WTC11 (cell line): Measurements from ENCODE around the gene ZDHHC21. TPM values are rescaled to one million over a fixed set of nuclear protein-coding genes. Genes with fewer than 3 reads are reported as not detected.
A peak's percentile ranks its signal among the peaks of the same experiment; 100 is the strongest.
"Not testable (repeated sequence)": the region's sequence is repeated elsewhere in the genome, so short reads cannot be mapped to it uniquely, and the experiment has no call there.

Source experiments
- ATAC-seq: fragments of 200-7000 bp; cut with Tn5 transposase; 2 replicates; pipeline ENCODE4 v1.10.0; 2021; ENCODE audit warnings: mild to moderate bottlenecking, moderate library complexity
- CTCF ChIA-PET: fragments of 300-600 bp; sonication (Branson Sonifier 250); formaldehyde crosslinking; loops from one replicate; lab custom pipeline; 2021; ENCODE audit warnings: antibody characterized with exemption; lab: Charles Lee
- POLR2A ChIA-PET: fragments of 350-600 bp; sonication (Branson Sonifier 250); formaldehyde crosslinking; loops from one replicate; lab custom pipeline; 2021; ENCODE audit warnings: antibody characterized with exemption; lab: Charles Lee
- DNase-seq: peaks from one replicate; pipeline ENCODE4 v3.0.0; 2021; ENCODE audit warnings: low spot score
- H3K27ac Mint-ChIP-seq: 2 replicates; pipeline ENCODE4 v1.8.0; 2021; ENCODE audit warnings: mixed read lengths
- H3K27me3 Mint-ChIP-seq: 2 replicates; pipeline ENCODE4 v1.8.0; 2021; ENCODE audit warnings: low read depth, mild to moderate bottlenecking, moderate library complexity, mixed read lengths
- H3K36me3 Mint-ChIP-seq: 2 replicates; pipeline ENCODE4 v1.8.0; 2021; ENCODE audit warnings: mixed read lengths
- H3K4me1 Mint-ChIP-seq: 2 replicates; pipeline ENCODE4 v1.8.0; 2022; ENCODE audit warnings: mixed read lengths
- H3K4me3 Mint-ChIP-seq: 2 replicates; pipeline ENCODE4 v1.8.0; 2021; ENCODE audit warnings: mild to moderate bottlenecking, moderate library complexity, mixed read lengths
- H3K9me3 Mint-ChIP-seq: 2 replicates; pipeline ENCODE4 v1.8.0; 2021; ENCODE audit warnings: mixed read lengths
- CBFB ChIP-seq: sonication (generic); formaldehyde crosslinking; IDR thresholded peaks from 2 replicates; pipeline ENCODE4 v1.8.1; 2022; ENCODE audit warnings: mild to moderate bottlenecking, low read depth, missing genetic modification reagents
- FOXP1 ChIP-seq: sonication (generic); formaldehyde crosslinking; IDR thresholded peaks from 2 replicates; pipeline ENCODE4 v1.8.0; 2022; ENCODE audit warnings: missing genetic modification reagents, mild to moderate bottlenecking, moderate library complexity, borderline replicate concordance
- RORB ChIP-seq: fragments of 250-450 bp; sonication (Bioruptor Pico); IDR thresholded peaks from 2 replicates; pipeline ENCODE4 v1.9.0; 2021; ENCODE audit warnings: mild to moderate bottlenecking
- SMAD3 ChIP-seq: sonication (generic); formaldehyde crosslinking; IDR thresholded peaks from 2 replicates; pipeline ENCODE4 v1.8.0; 2022; ENCODE audit warnings: missing genetic modification reagents, mild to moderate bottlenecking, borderline replicate concordance
- ZNF317 ChIP-seq: sonication (generic); formaldehyde crosslinking; IDR thresholded peaks from 2 replicates; pipeline ENCODE4 v1.8.1; 2023; ENCODE audit warnings: low read depth, mild to moderate bottlenecking, moderate library complexity, missing genetic modification reagents, borderline replicate concordance
- total RNA-seq: library from RNA; stranded (reverse); gene quantifications from 3 replicates; pipeline ENCODE4 v1.2.3, GENCODE V29; 2021
- TF ChIP-seq, protein P1 (sequence below): sonication (generic); formaldehyde crosslinking; IDR thresholded peaks from 2 replicates; pipeline ENCODE4 v1.8.1; 2022; ENCODE audit warnings: mild to moderate bottlenecking, moderate library complexity, missing genetic modification reagents
- TF ChIP-seq, protein P2 (sequence below): sonication (generic); formaldehyde crosslinking; IDR thresholded peaks from 2 replicates; pipeline ENCODE4 v1.8.0; 2022; ENCODE audit warnings: missing genetic modification reagents
- TF ChIP-seq, protein P3 (sequence below): sonication (generic); formaldehyde crosslinking; IDR thresholded peaks from 2 replicates; pipeline ENCODE4 v1.8.0; 2022; ENCODE audit warnings: mild to moderate bottlenecking, missing genetic modification reagents
- TF ChIP-seq, protein P4 (sequence below): sonication (generic); formaldehyde crosslinking; IDR thresholded peaks from 2 replicates; pipeline ENCODE4 v1.8.0; 2022; ENCODE audit warnings: mild to moderate bottlenecking, missing genetic modification reagents
- TF ChIP-seq, protein P5 (sequence below): fragments of 250-450 bp; sonication (Bioruptor Pico); IDR thresholded peaks from 2 replicates; pipeline ENCODE4 v1.9.0; 2021; ENCODE audit warnings: mild to moderate bottlenecking, borderline replicate concordance
- TF ChIP-seq, protein P6 (sequence below): fragments of 250-450 bp; sonication (Bioruptor Pico); IDR thresholded peaks from 2 replicates; pipeline ENCODE4 v1.9.0; 2021; ENCODE audit warnings: moderate library complexity, mild to moderate bottlenecking, inconsistent platforms, borderline replicate concordance
- TF ChIP-seq, protein P7 (sequence below): fragments of 200-600 bp; IDR thresholded peaks from 2 replicates; pipeline ENCODE4 v1.8.0; 2022; ENCODE audit warnings: antibody characterized with exemption
- TF ChIP-seq, protein P8 (sequence below): sonication (generic); formaldehyde crosslinking; conservative IDR thresholded peaks from 2 replicates; pipeline ENCODE4 v1.8.1; 2023; ENCODE audit warnings: mild to moderate bottlenecking, low read depth, missing genetic modification reagents, moderate library complexity

Gene ZDHHC21
- total RNA-seq, 1 experiment from 2014 or later = 6.7 TPM

DNA sequence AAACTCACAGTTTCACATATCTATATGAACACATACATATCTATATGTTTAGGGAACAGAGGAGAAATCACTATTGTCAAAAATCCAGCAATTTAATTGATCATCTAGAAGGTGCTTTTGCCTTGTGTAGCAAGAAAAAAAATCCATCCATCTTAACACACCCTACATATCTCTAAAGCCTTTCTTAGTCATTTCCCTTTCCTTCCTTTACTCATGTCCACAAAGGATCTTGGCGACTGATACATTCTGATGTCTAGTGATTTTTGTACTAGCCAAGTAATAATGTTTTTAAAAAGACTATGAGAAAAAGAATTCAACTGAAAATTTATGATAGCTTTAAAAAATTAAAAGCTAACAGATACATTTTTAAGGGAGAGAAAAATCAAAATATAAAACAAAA, 22.5 kb downstream of the ZDHHC21 start:
- Mint-ChIP-seq H3K4me3 (no peak overlapping the region), H3K27me3 (no peaks in the 10 kb centered on the region), H3K4me1 (no peaks in the 10 kb centered on the region), H3K36me3 (peaks cover 10% of the 10 kb centered on the region), H3K27ac (no peak overlapping the region), H3K9me3 (no peaks in the 10 kb centered on the region)
- no peak for DNase-seq
- TF ChIP-seq, protein P1, sequence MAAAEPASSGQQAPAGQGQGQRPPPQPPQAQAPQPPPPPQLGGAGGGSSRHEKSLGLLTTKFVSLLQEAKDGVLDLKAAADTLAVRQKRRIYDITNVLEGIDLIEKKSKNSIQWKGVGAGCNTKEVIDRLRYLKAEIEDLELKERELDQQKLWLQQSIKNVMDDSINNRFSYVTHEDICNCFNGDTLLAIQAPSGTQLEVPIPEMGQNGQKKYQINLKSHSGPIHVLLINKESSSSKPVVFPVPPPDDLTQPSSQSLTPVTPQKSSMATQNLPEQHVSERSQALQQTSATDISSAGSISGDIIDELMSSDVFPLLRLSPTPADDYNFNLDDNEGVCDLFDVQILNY (CRISPR knock-in tag) = no peak
- CTCF ChIA-PET = no interaction called here
- ATAC-seq = no peak
- POLR2A ChIA-PET = no interaction called here

DNA sequence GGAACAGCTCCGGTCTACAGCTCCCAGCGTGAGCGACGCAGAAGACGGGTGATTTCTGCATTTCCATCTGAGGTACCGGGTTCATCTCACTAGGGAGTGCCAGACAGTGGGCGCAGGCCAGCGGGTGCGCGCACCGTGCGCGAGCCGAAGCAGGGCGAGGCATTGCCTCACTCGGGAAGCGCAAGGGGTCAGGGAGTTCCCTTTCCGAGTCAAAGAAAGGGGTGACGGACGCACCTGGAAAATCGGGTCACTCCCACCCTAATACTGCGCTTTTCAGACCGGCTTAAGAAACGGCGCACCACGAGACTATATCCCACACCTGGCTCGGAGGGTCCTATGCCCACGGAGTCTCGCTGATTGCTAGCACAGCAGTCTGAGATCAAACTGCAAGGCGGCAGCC, 29.2 kb downstream of the ZDHHC21 start:
- H3K4me3 Mint-ChIP-seq = peak overlapping the region; percentile 25; the same call in 1 of the 2 replicates
- H3K36me3 Mint-ChIP-seq, ATAC-seq, H3K9me3 Mint-ChIP-seq, DNase-seq, H3K27me3 Mint-ChIP-seq, POLR2A ChIA-PET, H3K4me1 Mint-ChIP-seq, H3K27ac Mint-ChIP-seq: not testable (repeated sequence)
- CTCF ChIA-PET = interaction anchor here (1.0 kb wide), 1 partner anchor 187 kb away, joined by 4 read pairs; no protein-coding TSS in a partner anchor

DNA sequence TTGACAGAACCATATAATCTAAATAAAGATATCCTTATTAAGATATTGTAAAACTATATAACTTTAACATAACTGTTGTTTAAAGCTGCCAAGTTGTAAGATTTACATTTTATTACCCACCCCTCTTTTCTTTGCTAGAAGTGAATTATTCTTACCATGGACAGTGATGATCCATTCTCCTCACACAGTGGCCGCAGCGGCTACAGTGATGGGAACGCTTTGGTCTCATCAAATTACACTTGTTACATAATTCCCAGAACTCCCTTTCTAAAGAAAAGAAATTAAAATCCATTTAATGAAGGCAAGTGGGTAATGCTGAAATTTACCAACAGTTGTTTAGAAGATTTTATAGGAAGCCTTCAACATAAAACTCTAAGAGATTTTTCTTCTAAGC, 31.2 kb downstream of the ZDHHC21 start:
- POLR2A ChIA-PET = no interaction called here
- no peak for TF ChIP-seq ZNF317 (CRISPR knock-in tag)
- TF ChIP-seq, protein P2, sequence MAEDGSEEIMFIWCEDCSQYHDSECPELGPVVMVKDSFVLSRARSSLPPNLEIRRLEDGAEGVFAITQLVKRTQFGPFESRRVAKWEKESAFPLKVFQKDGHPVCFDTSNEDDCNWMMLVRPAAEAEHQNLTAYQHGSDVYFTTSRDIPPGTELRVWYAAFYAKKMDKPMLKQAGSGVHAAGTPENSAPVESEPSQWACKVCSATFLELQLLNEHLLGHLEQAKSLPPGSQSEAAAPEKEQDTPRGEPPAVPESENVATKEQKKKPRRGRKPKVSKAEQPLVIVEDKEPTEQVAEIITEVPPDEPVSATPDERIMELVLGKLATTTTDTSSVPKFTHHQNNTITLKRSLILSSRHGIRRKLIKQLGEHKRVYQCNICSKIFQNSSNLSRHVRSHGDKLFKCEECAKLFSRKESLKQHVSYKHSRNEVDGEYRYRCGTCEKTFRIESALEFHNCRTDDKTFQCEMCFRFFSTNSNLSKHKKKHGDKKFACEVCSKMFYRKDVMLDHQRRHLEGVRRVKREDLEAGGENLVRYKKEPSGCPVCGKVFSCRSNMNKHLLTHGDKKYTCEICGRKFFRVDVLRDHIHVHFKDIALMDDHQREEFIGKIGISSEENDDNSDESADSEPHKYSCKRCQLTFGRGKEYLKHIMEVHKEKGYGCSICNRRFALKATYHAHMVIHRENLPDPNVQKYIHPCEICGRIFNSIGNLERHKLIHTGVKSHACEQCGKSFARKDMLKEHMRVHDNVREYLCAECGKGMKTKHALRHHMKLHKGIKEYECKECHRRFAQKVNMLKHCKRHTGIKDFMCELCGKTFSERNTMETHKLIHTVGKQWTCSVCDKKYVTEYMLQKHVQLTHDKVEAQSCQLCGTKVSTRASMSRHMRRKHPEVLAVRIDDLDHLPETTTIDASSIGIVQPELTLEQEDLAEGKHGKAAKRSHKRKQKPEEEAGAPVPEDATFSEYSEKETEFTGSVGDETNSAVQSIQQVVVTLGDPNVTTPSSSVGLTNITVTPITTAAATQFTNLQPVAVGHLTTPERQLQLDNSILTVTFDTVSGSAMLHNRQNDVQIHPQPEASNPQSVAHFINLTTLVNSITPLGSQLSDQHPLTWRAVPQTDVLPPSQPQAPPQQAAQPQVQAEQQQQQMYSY (CRISPR knock-in tag) = no peak
- no peak for TF ChIP-seq RORB (CRISPR knock-in tag)
- TF ChIP-seq, protein P3, sequence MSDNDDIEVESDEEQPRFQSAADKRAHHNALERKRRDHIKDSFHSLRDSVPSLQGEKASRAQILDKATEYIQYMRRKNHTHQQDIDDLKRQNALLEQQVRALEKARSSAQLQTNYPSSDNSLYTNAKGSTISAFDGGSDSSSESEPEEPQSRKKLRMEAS (CRISPR knock-in tag) = no peak
- TF ChIP-seq CBFB (CRISPR knock-in tag) = no peak
- TF ChIP-seq, protein P4, sequence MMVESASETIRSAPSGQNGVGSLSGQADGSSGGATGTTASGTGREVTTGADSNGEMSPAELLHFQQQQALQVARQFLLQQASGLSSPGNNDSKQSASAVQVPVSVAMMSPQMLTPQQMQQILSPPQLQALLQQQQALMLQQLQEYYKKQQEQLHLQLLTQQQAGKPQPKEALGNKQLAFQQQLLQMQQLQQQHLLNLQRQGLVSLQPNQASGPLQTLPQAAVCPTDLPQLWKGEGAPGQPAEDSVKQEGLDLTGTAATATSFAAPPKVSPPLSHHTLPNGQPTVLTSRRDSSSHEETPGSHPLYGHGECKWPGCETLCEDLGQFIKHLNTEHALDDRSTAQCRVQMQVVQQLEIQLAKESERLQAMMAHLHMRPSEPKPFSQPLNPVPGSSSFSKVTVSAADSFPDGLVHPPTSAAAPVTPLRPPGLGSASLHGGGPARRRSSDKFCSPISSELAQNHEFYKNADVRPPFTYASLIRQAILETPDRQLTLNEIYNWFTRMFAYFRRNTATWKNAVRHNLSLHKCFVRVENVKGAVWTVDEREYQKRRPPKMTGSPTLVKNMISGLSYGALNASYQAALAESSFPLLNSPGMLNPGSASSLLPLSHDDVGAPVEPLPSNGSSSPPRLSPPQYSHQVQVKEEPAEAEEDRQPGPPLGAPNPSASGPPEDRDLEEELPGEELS = no peak
- no peak for TF ChIP-seq FOXP1 (CRISPR knock-in tag)
- TF ChIP-seq, protein P5, sequence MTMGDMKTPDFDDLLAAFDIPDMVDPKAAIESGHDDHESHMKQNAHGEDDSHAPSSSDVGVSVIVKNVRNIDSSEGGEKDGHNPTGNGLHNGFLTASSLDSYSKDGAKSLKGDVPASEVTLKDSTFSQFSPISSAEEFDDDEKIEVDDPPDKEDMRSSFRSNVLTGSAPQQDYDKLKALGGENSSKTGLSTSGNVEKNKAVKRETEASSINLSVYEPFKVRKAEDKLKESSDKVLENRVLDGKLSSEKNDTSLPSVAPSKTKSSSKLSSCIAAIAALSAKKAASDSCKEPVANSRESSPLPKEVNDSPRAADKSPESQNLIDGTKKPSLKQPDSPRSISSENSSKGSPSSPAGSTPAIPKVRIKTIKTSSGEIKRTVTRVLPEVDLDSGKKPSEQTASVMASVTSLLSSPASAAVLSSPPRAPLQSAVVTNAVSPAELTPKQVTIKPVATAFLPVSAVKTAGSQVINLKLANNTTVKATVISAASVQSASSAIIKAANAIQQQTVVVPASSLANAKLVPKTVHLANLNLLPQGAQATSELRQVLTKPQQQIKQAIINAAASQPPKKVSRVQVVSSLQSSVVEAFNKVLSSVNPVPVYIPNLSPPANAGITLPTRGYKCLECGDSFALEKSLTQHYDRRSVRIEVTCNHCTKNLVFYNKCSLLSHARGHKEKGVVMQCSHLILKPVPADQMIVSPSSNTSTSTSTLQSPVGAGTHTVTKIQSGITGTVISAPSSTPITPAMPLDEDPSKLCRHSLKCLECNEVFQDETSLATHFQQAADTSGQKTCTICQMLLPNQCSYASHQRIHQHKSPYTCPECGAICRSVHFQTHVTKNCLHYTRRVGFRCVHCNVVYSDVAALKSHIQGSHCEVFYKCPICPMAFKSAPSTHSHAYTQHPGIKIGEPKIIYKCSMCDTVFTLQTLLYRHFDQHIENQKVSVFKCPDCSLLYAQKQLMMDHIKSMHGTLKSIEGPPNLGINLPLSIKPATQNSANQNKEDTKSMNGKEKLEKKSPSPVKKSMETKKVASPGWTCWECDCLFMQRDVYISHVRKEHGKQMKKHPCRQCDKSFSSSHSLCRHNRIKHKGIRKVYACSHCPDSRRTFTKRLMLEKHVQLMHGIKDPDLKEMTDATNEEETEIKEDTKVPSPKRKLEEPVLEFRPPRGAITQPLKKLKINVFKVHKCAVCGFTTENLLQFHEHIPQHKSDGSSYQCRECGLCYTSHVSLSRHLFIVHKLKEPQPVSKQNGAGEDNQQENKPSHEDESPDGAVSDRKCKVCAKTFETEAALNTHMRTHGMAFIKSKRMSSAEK = no peak
- TF ChIP-seq, protein P6, sequence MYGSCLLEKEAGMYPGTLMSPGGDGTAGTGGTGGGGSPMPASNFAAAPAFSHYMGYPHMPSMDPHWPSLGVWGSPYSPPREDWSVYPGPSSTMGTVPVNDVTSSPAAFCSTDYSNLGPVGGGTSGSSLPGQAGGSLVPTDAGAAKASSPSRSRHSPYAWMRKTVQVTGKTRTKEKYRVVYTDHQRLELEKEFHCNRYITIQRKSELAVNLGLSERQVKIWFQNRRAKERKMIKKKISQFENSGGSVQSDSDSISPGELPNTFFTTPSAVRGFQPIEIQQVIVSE = no peak
- TF ChIP-seq, protein P7, sequence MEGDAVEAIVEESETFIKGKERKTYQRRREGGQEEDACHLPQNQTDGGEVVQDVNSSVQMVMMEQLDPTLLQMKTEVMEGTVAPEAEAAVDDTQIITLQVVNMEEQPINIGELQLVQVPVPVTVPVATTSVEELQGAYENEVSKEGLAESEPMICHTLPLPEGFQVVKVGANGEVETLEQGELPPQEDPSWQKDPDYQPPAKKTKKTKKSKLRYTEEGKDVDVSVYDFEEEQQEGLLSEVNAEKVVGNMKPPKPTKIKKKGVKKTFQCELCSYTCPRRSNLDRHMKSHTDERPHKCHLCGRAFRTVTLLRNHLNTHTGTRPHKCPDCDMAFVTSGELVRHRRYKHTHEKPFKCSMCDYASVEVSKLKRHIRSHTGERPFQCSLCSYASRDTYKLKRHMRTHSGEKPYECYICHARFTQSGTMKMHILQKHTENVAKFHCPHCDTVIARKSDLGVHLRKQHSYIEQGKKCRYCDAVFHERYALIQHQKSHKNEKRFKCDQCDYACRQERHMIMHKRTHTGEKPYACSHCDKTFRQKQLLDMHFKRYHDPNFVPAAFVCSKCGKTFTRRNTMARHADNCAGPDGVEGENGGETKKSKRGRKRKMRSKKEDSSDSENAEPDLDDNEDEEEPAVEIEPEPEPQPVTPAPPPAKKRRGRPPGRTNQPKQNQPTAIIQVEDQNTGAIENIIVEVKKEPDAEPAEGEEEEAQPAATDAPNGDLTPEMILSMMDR = no peak
- no peak for TF ChIP-seq SMAD3 (CRISPR knock-in tag)
- TF ChIP-seq, protein P8, sequence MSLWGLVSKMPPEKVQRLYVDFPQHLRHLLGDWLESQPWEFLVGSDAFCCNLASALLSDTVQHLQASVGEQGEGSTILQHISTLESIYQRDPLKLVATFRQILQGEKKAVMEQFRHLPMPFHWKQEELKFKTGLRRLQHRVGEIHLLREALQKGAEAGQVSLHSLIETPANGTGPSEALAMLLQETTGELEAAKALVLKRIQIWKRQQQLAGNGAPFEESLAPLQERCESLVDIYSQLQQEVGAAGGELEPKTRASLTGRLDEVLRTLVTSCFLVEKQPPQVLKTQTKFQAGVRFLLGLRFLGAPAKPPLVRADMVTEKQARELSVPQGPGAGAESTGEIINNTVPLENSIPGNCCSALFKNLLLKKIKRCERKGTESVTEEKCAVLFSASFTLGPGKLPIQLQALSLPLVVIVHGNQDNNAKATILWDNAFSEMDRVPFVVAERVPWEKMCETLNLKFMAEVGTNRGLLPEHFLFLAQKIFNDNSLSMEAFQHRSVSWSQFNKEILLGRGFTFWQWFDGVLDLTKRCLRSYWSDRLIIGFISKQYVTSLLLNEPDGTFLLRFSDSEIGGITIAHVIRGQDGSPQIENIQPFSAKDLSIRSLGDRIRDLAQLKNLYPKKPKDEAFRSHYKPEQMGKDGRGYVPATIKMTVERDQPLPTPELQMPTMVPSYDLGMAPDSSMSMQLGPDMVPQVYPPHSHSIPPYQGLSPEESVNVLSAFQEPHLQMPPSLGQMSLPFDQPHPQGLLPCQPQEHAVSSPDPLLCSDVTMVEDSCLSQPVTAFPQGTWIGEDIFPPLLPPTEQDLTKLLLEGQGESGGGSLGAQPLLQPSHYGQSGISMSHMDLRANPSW (CRISPR knock-in tag) = no peak

More for the DNA sequence above, 31.2 kb downstream of the ZDHHC21 start:
- Mint-ChIP-seq H3K36me3 (peaks cover 24% of the 10 kb centered on the region), H3K27me3 (no peaks in the 10 kb centered on the region), H3K4me3 (no peak overlapping the region), H3K27ac (no peak overlapping the region), H3K9me3 (no peaks in the 10 kb centered on the region), H3K4me1 (peaks cover 3% of the 10 kb centered on the region; the same call in 1 of the 2 replicates)
- ATAC-seq = no peak
- CTCF ChIA-PET = interaction anchor here (0.6 to 1.9 kb wide), 16 partner anchors 10 to 237 kb away, joined by 3 to 14 read pairs (median 4); partner anchors contain the start of genes CER1 and ZDHHC21
- no peak for DNase-seq
